Colon (tissue), 2 donors: ENCODE measurements around the gene RPUSD3.
"Not testable (repeated sequence)": the region's sequence is repeated elsewhere in the genome, so short reads cannot be mapped to it uniquely, and the experiment has no call there.

ENCODE experiments used
- FAIRE-seq: peaks from 2 replicates; lab custom pipeline; 2012; peaks lifted over from hg19 to GRCh38; lab: Jason Lieb, UNC
- donor health status: control.
- donor health status: control.

Gene RPUSD3

GRCh38 chr3:9843715-9844438 lies at the start of gene RPUSD3:
RPUSD3 (minus strand) TSS chr3:9844008; CDS start chr3:9843990, 18 bp downstream.
- FAIRE-seq: no peak

DNA sequence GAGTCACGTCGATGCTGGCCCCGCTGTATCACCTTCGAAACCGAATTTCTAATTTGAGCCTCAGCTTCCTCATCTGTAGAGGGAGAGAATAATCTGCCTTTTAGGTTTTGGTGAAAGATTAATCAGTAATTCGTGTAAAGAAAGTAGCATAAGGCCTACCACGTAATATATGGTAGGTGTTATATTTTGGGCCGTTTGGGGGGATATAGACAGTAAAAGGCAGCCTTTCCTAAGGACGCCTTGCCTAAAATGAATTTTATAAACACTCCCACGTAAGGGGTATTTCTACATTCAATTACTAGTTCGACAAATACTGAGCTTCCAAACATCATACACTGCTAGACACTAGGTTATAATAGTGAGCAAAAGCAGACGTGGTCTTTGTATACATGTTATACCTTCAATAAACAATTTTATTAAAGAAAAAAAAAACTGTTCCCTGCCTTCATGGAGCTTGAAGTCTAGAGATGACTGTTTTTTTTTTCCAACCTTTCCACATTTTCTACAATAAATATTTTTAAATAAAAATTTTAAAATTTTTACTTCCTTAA lies 47.3 kb upstream of the RPUSD3 start:
- no peak for FAIRE-seq

GRCh38 chr3:9890249-9891071 lies 46.7 kb upstream of the RPUSD3 start, which contains the start of gene JAGN1:
JAGN1 (plus strand) TSS chr3:9890610; CDS start chr3:9890723, 113 bp downstream.
- FAIRE-seq: no peak

GRCh38 chr3:9889405-9889804 lies 45.6 kb upstream of the RPUSD3 start:
- FAIRE-seq: no peak

DNA sequence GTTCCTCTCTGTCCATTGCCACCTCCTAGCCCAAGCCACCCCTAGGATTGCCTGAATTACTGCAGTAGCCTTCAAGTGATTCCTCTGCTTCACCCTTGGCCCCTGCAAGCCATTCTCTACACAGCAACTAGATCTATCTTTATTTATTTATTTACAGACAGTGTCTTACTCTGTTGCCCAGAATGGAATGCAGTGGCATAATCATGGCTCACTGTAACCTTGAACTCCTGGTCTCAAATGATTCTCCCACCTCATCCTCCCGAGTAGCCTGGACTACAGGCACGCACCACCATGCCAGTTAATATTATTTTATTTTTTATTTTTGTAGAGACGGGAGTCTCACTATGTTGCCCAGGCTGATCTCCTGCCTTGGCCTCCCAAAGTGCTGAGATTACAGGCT lies 44.7 kb upstream of the RPUSD3 start:
- FAIRE-seq: no peak

DNA sequence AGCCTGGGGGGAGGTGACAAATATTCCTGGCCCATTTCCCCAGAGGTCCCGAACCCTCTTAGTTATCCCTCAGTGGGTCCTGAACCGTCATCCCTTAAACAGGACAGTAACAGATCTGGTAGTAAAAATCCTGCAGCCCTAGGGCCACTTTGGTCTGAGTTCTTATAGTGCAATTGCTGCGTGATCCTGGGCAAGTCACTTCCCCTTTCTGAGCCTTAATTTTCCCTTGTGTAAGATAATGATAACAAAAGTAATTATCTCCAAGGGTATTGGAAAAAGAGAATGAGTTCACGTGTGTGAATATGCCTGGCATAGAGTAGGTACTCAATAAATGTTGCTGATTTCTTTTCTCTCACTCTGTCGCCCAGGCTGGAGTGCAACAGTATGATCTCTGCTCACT lies 43.7 kb upstream of the RPUSD3 start:
- no peak for FAIRE-seq

DNA sequence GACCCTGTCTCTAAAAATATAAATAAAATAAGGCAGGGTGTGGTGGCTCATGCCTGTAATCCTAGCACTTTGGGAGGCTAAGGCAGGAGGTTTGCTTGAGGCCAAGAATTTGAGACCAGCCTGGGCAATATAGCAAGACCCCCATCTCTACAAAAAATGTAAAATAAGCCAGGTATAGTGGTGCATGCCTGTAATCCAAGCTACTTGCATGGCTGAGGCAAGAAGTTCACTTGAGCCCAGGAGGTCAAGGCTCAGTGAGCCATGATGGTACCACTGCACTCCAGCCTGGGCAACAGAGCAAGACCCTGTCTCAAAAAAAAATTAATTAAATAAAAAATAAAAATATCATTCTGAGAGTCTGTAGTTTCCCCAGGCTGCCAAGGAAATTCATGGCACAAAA lies 42.5 kb upstream of the RPUSD3 start:
- no peak for FAIRE-seq

DNA sequence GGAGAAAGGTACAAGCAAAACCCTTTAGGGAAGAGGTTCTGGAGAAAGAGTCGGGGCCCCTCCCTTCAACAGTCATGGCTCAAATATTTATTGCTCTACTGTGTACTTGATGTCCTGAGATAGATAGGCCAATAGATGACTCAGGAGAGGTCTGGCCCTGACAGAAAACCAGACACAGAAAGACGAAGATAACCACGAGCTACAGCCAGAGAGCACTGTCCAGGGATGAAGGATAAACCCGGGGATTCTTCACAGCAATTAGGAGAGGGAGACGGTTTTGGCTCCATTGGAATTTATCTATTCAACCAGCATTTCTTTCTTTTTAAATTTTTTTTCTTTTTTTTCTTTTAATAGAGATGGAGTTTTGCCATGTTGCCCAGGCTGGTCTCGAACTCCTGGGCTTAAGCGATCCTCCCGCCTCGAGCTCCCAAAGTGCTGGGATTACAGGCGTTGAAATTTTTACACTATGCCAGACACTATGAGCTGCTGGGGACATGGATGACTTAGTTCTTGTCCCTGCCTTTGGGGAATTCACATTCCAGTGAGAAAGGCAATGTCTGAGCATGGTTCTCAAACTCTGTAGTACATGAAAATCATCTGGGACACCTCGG lies 40.9 kb upstream of the RPUSD3 start:
- FAIRE-seq: no peak

DNA sequence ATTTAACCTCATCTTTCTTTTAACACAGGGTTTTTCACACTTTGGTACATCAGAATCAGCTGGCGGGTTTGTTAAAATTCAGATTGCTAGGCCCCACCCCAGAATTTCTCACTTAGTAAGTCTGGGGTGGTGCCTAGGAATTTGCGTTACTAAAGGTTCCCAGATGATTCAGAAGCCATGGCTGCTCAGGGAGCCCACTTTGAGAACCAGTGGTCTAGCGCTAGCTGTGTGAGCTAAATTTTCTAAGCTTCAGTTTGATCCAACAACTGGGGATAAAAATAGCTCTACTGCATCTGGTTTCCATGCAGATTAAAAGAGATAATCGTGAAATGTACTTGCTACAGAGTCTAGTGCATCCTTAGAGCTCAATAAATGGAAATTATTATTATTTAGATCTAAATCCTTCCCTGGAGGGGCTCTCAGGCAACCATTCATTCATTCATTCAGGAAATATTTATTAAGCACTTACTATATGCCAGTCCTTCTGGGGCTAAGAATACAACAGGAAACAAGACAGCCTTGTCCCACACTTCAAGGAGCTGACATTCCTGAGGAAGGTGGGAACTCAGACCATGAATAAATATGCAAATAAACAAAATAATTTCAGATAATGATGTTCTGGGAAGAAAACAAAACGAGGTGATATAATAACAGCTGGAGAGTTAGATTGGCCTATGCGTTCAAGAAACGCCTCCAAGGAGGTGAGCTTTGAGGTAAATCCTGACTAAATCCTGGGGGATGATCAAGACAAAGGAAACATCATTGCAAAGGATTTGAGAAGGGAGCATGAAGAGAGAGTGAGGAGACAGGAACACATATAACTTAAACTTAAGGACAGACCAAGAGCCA lies 40.1 kb upstream of the RPUSD3 start:
- no peak for FAIRE-seq

GRCh38 chr3:9881441-9881840 lies 37.6 kb upstream of the RPUSD3 start:
- no peak for FAIRE-seq

DNA sequence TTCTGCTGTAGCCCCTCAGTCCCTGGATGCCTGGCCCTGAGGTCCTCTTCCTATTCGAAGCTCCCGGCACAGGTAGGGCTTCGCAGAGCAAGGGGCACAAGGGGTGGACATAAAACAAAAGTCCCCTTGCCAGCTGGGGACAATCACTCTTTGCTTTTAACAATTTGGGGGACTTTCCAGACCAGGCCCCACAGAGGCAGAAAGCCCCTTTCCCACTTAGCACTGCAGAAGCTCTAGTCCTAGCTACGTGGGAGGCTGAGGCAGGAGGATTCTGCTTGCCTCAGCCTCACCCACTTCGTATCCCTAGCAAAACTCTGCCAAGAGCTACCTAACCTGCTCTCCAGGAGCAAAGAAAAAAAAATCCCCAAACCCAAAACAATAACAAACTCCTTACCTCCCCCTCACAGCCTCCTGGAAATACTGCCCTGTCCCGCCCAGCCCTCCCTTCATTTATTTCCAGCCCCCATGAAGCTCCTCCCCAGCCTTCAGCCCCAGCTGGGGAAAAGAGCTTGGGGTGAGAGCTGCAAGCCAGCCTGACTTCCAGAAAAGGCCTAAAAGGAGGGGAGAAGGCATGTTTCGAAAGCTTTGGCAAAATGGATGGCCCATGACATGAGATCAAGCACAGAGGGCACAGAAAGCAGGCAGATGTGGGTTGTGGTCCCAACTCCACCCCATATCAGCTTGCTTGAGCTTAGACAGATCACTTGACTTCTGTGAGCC lies 36.2 kb upstream of the RPUSD3 start, which contains the start of gene CIDEC:
Gene CIDEC (minus strand): TSS at position 424 of the 720 bp plus-strand sequence. CDS start 1,767 bp downstream, outside the sequence.
- FAIRE-seq: no peak

DNA sequence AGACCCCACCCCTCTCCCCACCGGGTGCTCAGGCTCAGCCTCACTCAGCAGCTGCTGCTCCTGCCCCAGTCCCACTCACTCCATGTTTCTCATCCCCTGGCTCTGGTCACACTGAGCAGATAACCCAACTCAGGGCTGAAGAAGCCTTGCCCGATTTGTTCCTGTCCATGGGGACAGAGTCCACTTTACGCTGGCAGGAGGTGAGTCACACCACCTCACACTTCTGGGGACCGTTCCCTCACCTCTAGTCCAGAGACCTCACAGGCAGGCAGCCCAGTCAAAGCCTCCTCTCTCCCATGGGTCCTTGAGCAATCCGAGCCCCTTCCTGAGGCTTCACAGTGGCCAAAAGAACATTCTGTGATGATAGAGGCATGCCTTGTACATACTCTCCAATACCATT lies 34.9 kb upstream of the RPUSD3 start:
- no peak for FAIRE-seq

DNA sequence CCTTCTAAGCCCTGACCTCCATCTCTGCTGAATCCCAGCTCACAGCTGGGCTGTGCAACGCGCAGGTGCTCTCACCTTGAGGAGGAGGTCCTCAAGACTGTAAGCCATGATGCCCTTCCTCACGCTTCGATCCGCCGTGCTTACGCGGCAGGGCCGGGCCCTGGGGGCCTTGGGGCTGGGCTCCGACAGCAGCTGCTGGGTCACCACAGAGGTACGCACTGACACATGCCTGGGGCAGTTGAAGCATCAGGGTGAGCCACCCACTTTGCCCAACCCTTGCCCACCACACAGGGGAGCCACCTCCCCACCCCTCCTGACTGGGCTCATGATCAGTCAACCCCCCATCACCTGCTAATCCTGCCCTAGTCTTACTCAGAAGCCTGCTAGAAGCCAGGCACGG lies 33.2 kb upstream of the RPUSD3 start:
- no peak for FAIRE-seq

DNA sequence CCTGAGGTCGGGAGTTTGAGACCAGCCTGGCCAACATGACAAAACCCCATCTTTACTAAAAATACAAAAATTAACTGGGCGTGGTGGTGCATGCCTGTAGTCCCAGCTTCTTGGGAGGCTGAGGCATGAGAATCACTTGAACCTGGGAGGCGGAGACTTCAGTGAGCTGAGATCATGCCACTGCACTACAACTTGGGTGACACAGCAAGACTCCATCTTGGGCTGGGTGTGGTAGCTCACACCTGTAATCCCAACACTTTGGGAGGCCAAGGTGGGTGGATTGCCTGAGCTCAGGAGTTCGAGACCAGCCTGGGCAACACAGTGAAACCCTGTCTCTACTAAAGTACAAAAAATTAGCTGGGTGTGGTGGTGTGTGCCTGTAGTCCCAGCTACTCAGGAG lies 32.4 kb upstream of the RPUSD3 start:
- not testable (repeated sequence) for FAIRE-seq

- FAIRE-seq: no peak
These were observed 31.6 kb upstream of the RPUSD3 start for GRCh38 chr3:9875448-9875847.

DNA sequence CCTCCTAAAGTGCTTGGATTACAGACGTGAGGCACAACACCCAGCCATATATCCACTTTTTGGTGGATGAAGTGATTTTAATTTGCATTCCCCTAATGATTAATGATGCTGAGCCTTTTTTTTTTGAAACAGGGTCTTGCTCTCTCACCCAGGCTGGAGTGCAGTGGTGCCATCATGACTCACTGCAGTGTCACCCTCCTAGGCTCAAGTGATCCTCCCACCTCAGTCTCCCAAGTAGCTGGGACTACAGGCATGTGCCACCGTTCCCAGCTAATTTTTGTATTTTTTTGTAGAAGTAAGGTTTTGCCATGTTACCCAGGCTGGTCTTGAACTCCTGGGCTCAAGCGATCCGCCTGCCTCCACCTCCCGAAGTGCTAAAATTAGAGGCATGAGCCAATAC lies 28.3 kb upstream of the RPUSD3 start:
- FAIRE-seq: not testable (repeated sequence)

DNA sequence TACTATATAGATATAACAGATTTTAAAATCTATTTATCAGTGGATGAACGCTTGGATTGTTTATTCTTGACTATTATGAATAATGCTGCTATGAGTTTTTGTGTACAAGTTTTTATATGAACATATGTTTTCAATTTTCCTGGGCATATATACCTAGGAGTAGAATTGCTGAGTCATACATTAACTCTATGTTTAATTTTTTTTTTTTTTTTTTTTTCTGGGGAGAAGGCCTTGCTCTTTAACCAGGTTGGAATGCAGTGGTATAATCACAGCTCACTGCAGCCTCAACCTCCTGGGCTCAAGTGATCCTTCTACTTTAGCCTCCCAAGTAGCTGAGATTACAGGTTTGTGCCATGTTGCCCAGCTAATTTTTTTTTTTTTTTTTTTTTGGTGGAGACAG lies 27.2 kb upstream of the RPUSD3 start:
- no peak for FAIRE-seq

DNA sequence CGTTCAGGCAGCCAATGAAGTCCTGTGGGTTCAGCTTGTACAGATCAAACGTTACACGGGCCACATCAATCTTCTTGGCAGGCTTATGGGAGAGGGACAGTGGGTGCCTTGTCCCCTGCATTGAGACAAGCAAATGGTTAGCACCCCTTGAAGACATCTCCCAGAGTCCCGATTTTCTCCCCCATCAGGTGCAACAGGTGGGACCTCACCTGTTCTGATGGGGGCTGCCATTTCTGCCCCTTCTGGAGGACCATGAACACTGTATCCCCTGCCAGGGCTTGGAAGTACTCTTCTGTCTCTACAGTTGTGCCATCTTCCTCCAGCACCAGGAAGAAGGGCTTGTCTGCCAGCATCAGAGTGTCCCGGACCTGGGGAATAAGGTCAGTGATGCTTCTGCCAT lies 26.1 kb upstream of the RPUSD3 start:
- FAIRE-seq: no peak

DNA sequence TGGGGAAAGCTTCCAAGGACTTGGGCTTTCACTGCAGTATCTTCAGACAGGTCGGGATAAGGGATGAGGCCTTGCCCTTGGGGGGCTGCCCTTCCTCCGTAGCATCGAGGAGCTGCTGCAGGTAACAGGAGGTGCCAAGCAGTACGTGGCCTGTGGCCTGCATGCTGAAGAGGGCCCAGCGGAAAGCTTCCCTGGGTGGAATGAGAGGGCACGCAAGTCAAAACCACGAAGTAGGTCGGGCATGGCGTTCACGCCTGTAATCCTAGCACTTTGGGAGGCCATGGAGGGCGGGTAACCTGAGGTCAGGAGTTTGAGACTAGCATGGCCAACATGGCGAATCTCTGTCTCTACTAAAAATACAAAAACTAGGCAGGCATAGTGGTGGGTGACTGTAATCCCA lies 23.3 kb upstream of the RPUSD3 start:
- FAIRE-seq: no peak

DNA sequence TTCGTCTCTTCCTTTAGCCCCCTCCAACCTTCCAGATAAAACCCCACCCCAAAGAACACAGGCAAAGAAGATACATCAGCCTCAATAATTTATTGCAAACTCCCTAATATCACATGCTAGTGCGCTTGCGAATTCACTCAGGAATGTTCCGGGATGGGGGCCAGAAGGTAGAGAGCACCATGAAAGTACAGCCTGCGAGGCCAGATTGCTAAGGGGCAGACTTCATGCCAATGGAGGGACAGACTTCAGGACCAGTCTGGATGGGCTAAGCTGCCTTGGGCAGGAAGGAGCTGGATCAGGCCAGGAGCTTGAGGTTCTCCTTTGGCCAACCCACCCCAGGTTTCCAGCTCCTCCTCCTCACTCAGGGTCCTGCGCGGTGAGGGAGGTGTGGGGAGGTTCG lies 22.8 kb upstream of the RPUSD3 start:
- FAIRE-seq: no peak

DNA sequence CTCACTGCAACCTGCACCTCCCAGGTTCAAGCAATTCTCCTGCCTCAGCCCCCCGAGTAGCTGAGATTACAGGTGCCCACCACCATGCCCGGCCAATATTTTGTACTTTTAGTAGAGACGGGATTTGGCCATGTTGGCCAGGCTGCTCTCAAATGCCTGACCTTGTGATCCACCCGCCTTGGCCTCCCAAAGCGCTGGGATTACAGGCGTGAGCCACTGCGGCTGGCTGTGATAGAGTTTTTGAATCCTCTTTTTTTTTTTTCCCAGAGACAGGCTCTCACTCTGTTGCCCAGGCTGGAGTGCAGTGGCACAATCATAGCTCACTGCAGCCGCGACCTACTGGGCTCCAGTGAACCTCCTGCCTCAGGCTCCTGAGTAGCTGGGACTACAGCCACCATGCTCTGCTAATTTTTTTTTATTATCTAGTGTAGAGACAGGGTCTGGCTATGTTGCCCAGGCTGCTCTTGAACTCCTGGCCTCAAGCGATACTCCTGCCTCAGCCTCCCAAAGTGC lies 21.4 kb upstream of the RPUSD3 start:
- not testable (repeated sequence) for FAIRE-seq
